ENCODE results near the gene SNAP29. TPM values are rescaled to one million over a fixed set of nuclear protein-coding genes. Genes with fewer than 3 reads are reported as not detected.
"Not testable (repeated sequence)": the region's sequence is repeated elsewhere in the genome, so short reads cannot be mapped to it uniquely, and the experiment has no call there.

Gene SNAP29
- total RNA-seq, 6 experiments from 2014 or later = 34.2 to 40.7 (median 38.0) TPM

DNA sequence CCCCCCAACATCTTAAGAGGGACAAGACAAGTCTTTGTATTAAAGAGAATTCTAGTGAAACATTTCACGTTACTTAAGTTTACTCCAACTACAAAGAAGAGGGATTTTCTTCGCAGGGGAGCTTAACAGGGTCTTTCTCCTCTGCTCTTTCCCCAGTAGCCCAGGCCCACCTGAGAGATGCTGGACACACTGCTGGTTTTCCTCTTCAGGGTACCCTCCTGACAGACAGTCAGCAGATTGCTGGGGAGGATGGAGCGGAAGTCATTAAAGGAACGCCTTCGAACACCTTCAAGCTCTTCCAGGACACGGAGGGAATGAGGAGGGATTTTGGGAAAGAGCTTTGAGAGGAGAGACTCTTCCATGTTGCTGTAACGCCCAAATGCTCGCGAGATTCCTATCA, 39.3 kb upstream of the SNAP29 start:
- no peak overlapping the region for H3K4me3 Mint-ChIP-seq
- H3K27ac Mint-ChIP-seq = no peak overlapping the region
- TF ChIP-seq, protein P1, sequence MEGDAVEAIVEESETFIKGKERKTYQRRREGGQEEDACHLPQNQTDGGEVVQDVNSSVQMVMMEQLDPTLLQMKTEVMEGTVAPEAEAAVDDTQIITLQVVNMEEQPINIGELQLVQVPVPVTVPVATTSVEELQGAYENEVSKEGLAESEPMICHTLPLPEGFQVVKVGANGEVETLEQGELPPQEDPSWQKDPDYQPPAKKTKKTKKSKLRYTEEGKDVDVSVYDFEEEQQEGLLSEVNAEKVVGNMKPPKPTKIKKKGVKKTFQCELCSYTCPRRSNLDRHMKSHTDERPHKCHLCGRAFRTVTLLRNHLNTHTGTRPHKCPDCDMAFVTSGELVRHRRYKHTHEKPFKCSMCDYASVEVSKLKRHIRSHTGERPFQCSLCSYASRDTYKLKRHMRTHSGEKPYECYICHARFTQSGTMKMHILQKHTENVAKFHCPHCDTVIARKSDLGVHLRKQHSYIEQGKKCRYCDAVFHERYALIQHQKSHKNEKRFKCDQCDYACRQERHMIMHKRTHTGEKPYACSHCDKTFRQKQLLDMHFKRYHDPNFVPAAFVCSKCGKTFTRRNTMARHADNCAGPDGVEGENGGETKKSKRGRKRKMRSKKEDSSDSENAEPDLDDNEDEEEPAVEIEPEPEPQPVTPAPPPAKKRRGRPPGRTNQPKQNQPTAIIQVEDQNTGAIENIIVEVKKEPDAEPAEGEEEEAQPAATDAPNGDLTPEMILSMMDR (IDR thresholded peaks at IDR 0.05) = no peak
- H3K9me3 Mint-ChIP-seq = no peaks in the 10 kb centered on the region
- no peaks in the 10 kb centered on the region for H3K4me1 Mint-ChIP-seq (ENCODE audit: low read depth)
- DNase-seq = no peak
- peaks cover 1% of the 10 kb centered on the region; the same call in 1 of the 2 replicates for H3K27me3 Mint-ChIP-seq (ENCODE audit: insufficient read depth)
- no peaks in the 10 kb centered on the region; the same call in 1 of the 2 replicates for H3K36me3 Mint-ChIP-seq (ENCODE audit: low read depth)

DNA sequence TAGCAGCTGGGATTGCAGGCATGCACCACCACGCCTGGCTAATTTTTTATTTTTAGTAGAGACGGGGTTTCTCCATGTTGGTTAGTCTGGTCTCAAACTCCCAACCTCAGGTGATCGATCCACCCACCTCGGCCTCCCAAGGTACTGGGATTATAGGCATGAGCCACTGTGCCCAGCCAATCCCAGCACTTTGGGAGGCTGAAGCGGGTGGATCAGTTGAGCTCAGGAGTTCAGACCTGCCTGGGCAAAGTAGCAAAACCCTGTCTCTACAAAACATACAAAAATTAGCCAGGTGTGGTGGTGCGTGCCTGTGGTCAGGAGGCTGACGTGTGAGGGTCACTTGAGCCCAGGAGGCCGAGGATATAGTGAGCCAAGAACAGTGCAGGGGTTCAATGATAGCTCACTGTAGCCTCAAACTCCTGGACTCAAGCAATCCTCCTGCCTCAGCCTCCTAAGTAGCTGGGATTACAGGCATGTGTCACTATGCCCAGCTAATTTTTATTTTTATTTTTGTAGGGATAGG, 37.0 kb upstream of the SNAP29 start:
- not testable (repeated sequence) for H3K27ac Mint-ChIP-seq; H3K27me3 Mint-ChIP-seq (ENCODE audit: insufficient read depth); H3K4me1 Mint-ChIP-seq (ENCODE audit: low read depth); DNase-seq; H3K36me3 Mint-ChIP-seq (ENCODE audit: low read depth); H3K4me3 Mint-ChIP-seq; H3K9me3 Mint-ChIP-seq

DNA sequence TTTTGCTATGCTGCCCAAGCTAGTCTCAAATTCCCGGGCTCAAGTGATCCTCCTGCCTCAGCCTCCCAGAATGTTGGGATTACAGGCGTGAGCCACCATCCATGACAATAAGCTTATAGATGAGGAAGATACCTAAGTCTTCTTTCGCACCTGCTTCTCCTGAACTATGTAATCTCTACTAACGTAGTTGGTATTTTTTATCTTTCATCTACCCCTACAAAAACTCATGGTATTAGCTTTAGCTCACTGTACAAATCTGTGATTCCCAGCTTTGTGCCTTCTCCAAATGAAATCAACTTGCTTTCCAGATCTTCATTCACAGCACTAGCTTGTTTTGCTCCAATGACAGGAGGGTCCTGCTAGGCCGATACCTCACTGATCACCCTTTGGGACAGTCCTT, 36.6 kb upstream of the SNAP29 start:
- Mint-ChIP-seq H3K36me3 (ENCODE audit: low read depth) (no peaks in the 10 kb centered on the region; the same call in 1 of the 2 replicates), H3K27me3 (ENCODE audit: insufficient read depth) (peaks cover 1% of the 10 kb centered on the region; the same call in 1 of the 2 replicates), H3K9me3 (no peaks in the 10 kb centered on the region), H3K4me3 (no peak overlapping the region), H3K27ac (no peak overlapping the region), H3K4me1 (ENCODE audit: low read depth) (no peaks in the 10 kb centered on the region)
- TF ChIP-seq, protein P1 (IDR thresholded peaks at IDR 0.05) = no peak
- DNase-seq = no peak

DNA sequence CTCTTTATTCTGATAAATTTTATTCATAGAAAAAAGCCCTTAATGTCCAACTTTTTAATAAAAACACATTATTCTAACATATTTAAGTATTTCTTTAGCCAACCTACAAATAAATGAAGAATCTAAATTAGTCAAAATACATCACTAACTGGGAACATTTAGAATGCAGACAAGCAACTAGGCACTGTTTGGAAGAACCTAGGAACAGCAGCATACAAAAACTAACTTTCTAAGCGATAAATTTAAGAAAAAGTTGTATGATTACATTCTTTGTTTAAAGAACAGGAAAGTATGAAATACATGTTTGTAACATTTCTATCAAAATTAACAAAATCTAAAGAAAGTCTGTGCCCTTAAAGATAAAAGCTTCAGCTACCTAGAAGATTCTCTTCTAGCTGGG, 35.5 kb upstream of the SNAP29 start:
- Mint-ChIP-seq H3K4me1 (ENCODE audit: low read depth) (no peaks in the 10 kb centered on the region), H3K27ac (no peak overlapping the region), H3K9me3 (no peaks in the 10 kb centered on the region), H3K36me3 (ENCODE audit: low read depth) (peaks cover 5% of the 10 kb centered on the region; the same call in 1 of the 2 replicates), H3K27me3 (ENCODE audit: insufficient read depth) (peaks cover 1% of the 10 kb centered on the region; the same call in 1 of the 2 replicates), H3K4me3 (no peak overlapping the region)
- DNase-seq = no peak
- TF ChIP-seq, protein P1 (IDR thresholded peaks at IDR 0.05) = no peak

DNA sequence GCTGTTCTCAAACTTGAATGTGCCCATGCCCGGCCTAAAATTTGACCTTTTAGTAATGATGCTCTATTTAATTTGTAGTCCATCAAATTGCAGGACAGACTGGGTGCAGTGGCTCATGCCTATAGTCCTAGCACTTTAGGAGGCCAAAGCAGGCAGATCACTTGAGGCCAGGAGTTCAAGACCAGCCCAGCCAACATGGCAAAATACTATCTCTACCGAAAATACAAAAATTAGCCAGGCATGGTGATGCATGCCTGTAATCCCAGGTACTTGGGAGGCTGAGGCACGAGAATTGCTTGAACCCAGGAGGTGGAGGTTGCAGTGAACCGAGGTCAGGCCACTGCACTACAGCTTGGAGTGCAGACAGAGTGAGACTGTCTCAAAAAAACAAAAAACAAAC, 33.6 kb upstream of the SNAP29 start:
- H3K4me1 Mint-ChIP-seq (ENCODE audit: low read depth); H3K27me3 Mint-ChIP-seq (ENCODE audit: insufficient read depth); H3K9me3 Mint-ChIP-seq; H3K27ac Mint-ChIP-seq; H3K4me3 Mint-ChIP-seq; DNase-seq: not testable (repeated sequence)
- H3K36me3 Mint-ChIP-seq (ENCODE audit: low read depth) = peaks cover 22% of the 10 kb centered on the region

DNA sequence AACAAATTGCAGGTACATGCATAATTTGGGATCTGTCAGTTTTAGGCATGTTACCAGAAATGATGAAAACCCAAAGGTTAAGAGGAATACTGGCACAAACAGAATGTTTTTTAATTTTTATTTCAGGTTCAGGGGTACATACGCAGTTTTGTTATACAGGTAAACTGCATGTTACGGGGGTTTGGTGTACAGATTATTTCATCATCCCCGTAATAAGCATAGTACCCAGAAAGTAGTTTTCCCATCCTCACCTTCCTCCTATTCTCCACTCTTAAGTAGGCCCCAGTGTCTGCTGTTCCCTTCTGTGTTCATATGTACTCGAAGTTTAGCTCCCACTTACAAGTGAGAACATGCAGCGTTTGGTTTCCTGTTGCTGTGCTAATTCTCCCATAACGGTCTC, 33.2 kb upstream of the SNAP29 start:
- TF ChIP-seq, protein P1 (IDR thresholded peaks at IDR 0.05) = no peak
- Mint-ChIP-seq H3K27ac (no peak overlapping the region), H3K27me3 (ENCODE audit: insufficient read depth) (no peaks in the 10 kb centered on the region), H3K4me1 (ENCODE audit: low read depth) (no peaks in the 10 kb centered on the region), H3K36me3 (ENCODE audit: low read depth) (peaks cover 25% of the 10 kb centered on the region), H3K4me3 (no peak overlapping the region), H3K9me3 (no peaks in the 10 kb centered on the region)
- no peak for DNase-seq

DNA sequence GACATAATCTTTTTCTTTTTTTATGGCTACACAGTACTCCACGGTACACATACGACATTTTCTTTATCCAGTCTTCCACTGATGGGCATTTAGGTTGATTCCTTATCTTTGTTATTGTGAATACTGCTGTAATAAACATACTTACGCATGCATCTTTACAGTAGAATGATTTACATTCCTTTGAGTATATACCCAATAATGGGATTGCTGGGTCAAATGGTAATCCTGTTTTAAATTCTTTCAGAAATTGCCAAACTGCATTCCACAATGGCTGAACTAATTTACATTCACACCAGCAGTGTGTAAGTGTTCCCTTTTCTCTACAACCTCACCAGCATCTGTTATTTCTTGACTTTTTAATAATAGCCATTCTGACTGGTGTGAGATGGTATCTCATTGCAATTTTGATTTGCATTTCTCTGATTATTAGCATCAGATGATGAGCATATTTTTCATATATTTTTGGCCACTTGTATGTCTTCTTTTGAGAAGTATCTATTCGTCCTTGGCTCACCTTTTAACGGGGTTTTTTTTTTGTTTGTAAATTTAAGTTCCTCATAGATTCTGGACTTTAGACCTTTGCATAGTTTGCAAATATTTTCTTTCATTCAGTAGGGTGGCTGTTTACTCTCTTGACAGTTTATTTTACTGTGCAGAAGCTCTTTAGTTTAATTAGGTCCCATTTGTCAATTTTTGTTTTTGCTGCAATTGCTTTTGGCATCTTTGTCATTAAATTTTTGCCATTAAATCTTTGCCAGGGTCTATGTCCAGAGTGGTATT, 32.2 kb upstream of the SNAP29 start:
- H3K4me3 Mint-ChIP-seq; H3K27ac Mint-ChIP-seq; H3K27me3 Mint-ChIP-seq (ENCODE audit: insufficient read depth); H3K9me3 Mint-ChIP-seq; DNase-seq; H3K4me1 Mint-ChIP-seq (ENCODE audit: low read depth): not testable (repeated sequence)
- H3K36me3 Mint-ChIP-seq (ENCODE audit: low read depth) = peaks cover 26% of the 10 kb centered on the region

Measured in HFFc6 (cell line).